Measurements from ENCODE around the gene DCAF11. TPM values are rescaled to one million over a fixed set of nuclear protein-coding genes. Genes with fewer than 3 reads are reported as not detected.

DCAF11 gene
- total and polyA plus RNA-seq, 2 of the 13 experiments (the other 11 are each of a cell fraction or from before 2014, with no cell fraction given), result 150 to 257 TPM

DNA sequence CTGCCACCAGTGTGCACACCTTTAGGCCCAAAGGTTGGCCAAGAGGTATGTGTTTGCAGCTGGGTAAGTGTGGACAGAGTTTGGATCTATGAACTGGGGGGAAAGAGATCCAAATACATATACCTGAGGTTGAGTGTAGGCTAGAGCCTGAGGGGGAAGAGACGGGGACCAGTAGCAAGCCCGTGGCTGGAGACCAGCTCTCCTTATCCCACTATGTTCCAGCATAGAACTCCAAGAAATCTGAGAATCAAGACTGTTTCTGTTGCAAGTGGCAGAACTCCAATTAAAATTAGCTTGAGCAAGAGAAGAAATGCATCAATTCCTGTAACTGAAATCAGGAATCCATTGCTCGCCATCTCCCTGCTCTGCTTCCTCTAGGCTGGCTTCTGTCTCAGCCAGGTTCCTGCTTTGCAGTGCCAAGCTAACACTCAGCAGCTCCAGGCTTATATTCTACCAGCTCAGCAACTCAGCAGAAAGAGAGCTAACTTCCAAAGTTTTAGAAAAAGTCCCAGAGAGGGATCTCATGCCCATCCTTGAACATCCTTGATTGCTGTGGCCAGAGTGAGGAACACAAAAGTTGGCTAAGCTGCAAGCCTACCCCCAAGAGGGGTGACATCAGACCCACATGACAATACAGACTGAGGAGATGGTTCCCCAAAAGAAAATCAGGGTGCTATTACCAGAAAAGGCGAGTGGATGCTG is 21.9 kb upstream of the DCAF11 start (continued):
- TF ChIP-seq, protein P1, sequence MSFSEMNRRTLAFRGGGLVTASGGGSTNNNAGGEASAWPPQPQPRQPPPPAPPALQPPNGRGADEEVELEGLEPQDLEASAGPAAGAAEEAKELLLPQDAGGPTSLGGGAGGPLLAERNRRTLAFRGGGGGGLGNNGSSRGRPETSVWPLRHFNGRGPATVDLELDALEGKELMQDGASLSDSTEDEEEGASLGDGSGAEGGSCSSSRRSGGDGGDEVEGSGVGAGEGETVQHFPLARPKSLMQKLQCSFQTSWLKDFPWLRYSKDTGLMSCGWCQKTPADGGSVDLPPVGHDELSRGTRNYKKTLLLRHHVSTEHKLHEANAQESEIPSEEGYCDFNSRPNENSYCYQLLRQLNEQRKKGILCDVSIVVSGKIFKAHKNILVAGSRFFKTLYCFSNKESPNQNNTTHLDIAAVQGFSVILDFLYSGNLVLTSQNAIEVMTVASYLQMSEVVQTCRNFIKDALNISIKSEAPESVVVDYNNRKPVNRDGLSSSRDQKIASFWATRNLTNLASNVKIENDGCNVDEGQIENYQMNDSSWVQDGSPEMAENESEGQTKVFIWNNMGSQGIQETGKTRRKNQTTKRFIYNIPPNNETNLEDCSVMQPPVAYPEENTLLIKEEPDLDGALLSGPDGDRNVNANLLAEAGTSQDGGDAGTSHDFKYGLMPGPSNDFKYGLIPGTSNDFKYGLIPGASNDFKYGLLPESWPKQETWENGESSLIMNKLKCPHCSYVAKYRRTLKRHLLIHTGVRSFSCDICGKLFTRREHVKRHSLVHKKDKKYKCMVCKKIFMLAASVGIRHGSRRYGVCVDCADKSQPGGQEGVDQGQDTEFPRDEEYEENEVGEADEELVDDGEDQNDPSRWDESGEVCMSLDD (CRISPR knock-in tag; IDR thresholded peaks at IDR 0.05; ENCODE audit: borderline replicate concordance), result peak; percentile 7; the same call in 1 of the 2 replicates
- TF ChIP-seq TOPORS (CRISPR knock-in tag; IDR thresholded peaks at IDR 0.05) (no peak), POLR2A (IDR thresholded peaks at IDR 0.05; ENCODE audit: insufficient read depth in 1 of 2, low read depth in 2 of 2, low read length in 2 of 2) (0 out of 4 replicates have a peak, but pooled peaks of 1 of the 2 experiments have one; percentile 3), ATF7 (IDR thresholded peaks at IDR 0.05) (no peak), ATF7 (CRISPR knock-in tag; IDR thresholded peaks at IDR 0.05) (0 out of 2 replicates have a peak, but pooled peaks have one; percentile 22), MED1 (CRISPR knock-in tag; IDR thresholded peaks at IDR 0.05) (0 out of 2 replicates have a peak, but pooled peaks have one; percentile 23), ZNF124 (CRISPR knock-in tag; IDR thresholded peaks at IDR 0.05) (no peak), IRX3 (CRISPR knock-in tag; IDR thresholded peaks at IDR 0.05; ENCODE audit: borderline replicate concordance, low read depth) (0 out of 2 replicates have a peak, but pooled peaks have one; percentile 64), MIER3 (CRISPR knock-in tag; IDR thresholded peaks at IDR 0.05; ENCODE audit: borderline replicate concordance) (0 out of 2 replicates have a peak, but pooled peaks have one; percentile 10), RFXAP (CRISPR knock-in tag; IDR thresholded peaks at IDR 0.05; ENCODE audit: borderline replicate concordance) (0 out of 2 replicates have a peak, but pooled peaks have one; percentile 39), ZNF205 (CRISPR knock-in tag; IDR thresholded peaks at IDR 0.05) (no peak), ZNF7 (CRISPR knock-in tag; IDR thresholded peaks at IDR 0.05) (peak; percentile 80)
- TF ChIP-seq, protein P2, sequence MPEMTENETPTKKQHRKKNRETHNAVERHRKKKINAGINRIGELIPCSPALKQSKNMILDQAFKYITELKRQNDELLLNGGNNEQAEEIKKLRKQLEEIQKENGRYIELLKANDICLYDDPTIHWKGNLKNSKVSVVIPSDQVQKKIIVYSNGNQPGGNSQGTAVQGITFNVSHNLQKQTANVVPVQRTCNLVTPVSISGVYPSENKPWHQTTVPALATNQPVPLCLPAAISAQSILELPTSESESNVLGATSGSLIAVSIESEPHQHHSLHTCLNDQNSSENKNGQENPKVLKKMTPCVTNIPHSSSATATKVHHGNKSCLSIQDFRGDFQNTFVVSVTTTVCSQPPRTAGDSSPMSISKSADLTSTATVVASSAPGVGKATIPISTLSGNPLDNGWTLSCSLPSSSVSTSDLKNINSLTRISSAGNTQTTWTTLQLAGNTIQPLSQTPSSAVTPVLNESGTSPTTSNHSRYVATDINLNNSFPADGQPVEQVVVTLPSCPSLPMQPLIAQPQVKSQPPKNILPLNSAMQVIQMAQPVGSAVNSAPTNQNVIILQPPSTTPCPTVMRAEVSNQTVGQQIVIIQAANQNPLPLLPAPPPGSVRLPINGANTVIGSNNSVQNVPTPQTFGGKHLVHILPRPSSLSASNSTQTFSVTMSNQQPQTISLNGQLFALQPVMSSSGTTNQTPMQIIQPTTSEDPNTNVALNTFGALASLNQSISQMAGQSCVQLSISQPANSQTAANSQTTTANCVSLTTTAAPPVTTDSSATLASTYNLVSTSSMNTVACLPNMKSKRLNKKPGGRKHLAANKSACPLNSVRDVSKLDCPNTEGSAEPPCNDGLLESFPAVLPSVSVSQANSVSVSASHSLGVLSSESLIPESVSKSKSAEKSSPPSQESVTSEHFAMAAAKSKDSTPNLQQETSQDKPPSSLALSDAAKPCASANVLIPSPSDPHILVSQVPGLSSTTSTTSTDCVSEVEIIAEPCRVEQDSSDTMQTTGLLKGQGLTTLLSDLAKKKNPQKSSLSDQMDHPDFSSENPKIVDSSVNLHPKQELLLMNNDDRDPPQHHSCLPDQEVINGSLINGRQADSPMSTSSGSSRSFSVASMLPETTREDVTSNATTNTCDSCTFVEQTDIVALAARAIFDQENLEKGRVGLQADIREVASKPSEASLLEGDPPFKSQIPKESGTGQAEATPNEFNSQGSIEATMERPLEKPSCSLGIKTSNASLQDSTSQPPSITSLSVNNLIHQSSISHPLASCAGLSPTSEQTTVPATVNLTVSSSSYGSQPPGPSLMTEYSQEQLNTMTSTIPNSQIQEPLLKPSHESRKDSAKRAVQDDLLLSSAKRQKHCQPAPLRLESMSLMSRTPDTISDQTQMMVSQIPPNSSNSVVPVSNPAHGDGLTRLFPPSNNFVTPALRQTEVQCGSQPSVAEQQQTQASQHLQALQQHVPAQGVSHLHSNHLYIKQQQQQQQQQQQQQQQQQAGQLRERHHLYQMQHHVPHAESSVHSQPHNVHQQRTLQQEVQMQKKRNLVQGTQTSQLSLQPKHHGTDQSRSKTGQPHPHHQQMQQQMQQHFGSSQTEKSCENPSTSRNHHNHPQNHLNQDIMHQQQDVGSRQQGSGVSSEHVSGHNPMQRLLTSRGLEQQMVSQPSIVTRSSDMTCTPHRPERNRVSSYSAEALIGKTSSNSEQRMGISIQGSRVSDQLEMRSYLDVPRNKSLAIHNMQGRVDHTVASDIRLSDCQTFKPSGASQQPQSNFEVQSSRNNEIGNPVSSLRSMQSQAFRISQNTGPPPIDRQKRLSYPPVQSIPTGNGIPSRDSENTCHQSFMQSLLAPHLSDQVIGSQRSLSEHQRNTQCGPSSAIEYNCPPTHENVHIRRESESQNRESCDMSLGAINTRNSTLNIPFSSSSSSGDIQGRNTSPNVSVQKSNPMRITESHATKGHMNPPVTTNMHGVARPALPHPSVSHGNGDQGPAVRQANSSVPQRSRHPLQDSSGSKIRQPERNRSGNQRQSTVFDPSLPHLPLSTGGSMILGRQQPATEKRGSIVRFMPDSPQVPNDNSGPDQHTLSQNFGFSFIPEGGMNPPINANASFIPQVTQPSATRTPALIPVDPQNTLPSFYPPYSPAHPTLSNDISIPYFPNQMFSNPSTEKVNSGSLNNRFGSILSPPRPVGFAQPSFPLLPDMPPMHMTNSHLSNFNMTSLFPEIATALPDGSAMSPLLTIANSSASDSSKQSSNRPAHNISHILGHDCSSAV (CRISPR knock-in tag; IDR thresholded peaks at IDR 0.05; ENCODE audit: borderline replicate concordance), result no peak
- TF ChIP-seq, protein P3, sequence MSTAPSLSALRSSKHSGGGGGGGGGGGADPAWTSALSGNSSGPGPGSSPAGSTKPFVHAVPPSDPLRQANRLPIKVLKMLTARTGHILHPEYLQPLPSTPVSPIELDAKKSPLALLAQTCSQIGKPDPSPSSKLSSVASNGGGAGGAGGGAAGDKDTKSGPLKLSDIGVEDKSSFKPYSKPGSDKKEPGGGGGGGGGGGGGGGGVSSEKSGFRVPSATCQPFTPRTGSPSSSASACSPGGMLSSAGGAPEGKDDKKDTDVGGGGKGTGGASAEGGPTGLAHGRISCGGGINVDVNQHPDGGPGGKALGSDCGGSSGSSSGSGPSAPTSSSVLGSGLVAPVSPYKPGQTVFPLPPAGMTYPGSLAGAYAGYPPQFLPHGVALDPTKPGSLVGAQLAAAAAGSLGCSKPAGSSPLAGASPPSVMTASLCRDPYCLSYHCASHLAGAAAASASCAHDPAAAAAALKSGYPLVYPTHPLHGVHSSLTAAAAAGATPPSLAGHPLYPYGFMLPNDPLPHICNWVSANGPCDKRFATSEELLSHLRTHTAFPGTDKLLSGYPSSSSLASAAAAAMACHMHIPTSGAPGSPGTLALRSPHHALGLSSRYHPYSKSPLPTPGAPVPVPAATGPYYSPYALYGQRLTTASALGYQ (CRISPR knock-in tag; IDR thresholded peaks at IDR 0.05), result 0 out of 2 replicates have a peak, but pooled peaks have one; percentile 10
- TF ChIP-seq, protein P4, sequence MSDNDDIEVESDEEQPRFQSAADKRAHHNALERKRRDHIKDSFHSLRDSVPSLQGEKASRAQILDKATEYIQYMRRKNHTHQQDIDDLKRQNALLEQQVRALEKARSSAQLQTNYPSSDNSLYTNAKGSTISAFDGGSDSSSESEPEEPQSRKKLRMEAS (IDR thresholded peaks at IDR 0.05), result no peak
- TF ChIP-seq, protein P5, sequence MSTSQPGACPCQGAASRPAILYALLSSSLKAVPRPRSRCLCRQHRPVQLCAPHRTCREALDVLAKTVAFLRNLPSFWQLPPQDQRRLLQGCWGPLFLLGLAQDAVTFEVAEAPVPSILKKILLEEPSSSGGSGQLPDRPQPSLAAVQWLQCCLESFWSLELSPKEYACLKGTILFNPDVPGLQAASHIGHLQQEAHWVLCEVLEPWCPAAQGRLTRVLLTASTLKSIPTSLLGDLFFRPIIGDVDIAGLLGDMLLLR (CRISPR knock-in tag; IDR thresholded peaks at IDR 0.05), result 0 out of 2 replicates have a peak, but pooled peaks have one; percentile 26
